SU-DHL-6 (cell line): ENCODE results near the gene CRPPA.

Experiments used
- H2AFZ ChIP-seq: fragments of 200-600 bp; sonication (generic); 2 replicates; pipeline ENCODE4 v1.6.1; 2014; ENCODE audit warnings: low read depth, mild to moderate bottlenecking, moderate library complexity, mixed read lengths, antibody characterized with exemption, low read length; ENCODE audit not compliant: severe bottlenecking
- H3F3A ChIP-seq: fragments of 200-600 bp; shearing (Covaris generic); 2 replicates; pipeline ENCODE4 v1.6.0; 2016; ENCODE audit warnings: antibody characterized with exemption, mild to moderate bottlenecking; ENCODE audit not compliant: insufficient read depth
- H3K27ac ChIP-seq: fragments of 200-600 bp; sonication (generic); 2 replicates; pipeline ENCODE4 v1.5.1; 2016; ENCODE audit warnings: low read depth, mild to moderate bottlenecking, low read length, moderate library complexity, mixed read lengths
- H3K27me3 ChIP-seq: fragments of 200-600 bp; sonication (generic), shearing (Covaris generic); 2 replicates; pipeline ENCODE4 v1.6.0; 2014; ENCODE audit warnings: mild to moderate bottlenecking, low read length
- H3K36me3 ChIP-seq: fragments of 200-600 bp; sonication (generic); 2 replicates; pipeline ENCODE4 v1.6.1; 2014; ENCODE audit warnings: mild to moderate bottlenecking, low read length, mixed read lengths
- H3K4me2 ChIP-seq: fragments of 300-600, 200-600 bp; shearing (Covaris generic), sonication (generic); 2 replicates; pipeline ENCODE4 v1.6.0; 2014; ENCODE audit warnings: low read length, low read depth, mild to moderate bottlenecking; ENCODE audit not compliant: poor library complexity, severe bottlenecking
- H3K4me3 ChIP-seq: fragments of 200-600 bp; sonication (generic); 2 replicates; pipeline ENCODE4 v1.5.1; 2014; ENCODE audit warnings: antibody characterized with exemption, low read length, mild to moderate bottlenecking, mixed read lengths; ENCODE audit not compliant: insufficient read depth, poor library complexity, severe bottlenecking
- H3K79me2 ChIP-seq: fragments of 200-600 bp; sonication (generic); 2 replicates; pipeline ENCODE4 v1.6.1; 2014; ENCODE audit warnings: mild to moderate bottlenecking, low read length, moderate library complexity; ENCODE audit not compliant: insufficient read depth
- H3K9ac ChIP-seq: fragments of 200-600 bp; sonication (generic); 2 replicates; pipeline ENCODE4 v1.7.0; 2014; ENCODE audit warnings: mild to moderate bottlenecking, low read length
- H3K9me2 ChIP-seq: fragments of 200-600 bp; sonication (generic); replicated peaks from 2 replicates; pipeline ENCODE4 v1.6.1; 2014; ENCODE audit warnings: low read length; ENCODE audit not compliant: insufficient read depth
- H3K9me3 ChIP-seq: fragments of 200-600 bp; sonication (generic); 2 replicates; pipeline ENCODE4 v1.6.1; 2014; ENCODE audit warnings: low read length, mixed read lengths; ENCODE audit not compliant: insufficient read depth
- H4K20me1 ChIP-seq: fragments of 200-600 bp; sonication (generic); 2 replicates; pipeline ENCODE4 v1.6.1; 2014; ENCODE audit warnings: low read depth, mild to moderate bottlenecking, antibody characterized with exemption, low read length, moderate library complexity, mixed read lengths
- CTCF ChIP-seq: fragments of 200-600 bp; sonication (generic); IDR thresholded peaks from one replicate; pipeline ENCODE4 v1.5.1; 2017; ENCODE audit warnings: antibody characterized with exemption, mild to moderate bottlenecking, low read length, moderate library complexity; ENCODE audit not compliant: insufficient read depth, poor library complexity, severe bottlenecking
- EZH2phosphoT487 ChIP-seq: fragments of 200-600 bp; sonication (generic), shearing (Covaris generic); conservative IDR thresholded peaks from 2 replicates; pipeline ENCODE4 v1.6.1; 2018; ENCODE audit warnings: mild to moderate bottlenecking, antibody characterized with exemption, low read length, moderate library complexity, mixed read lengths

The CRPPA gene

GRCh38 chr7:16421333-16422102 is at the start of gene CRPPA:
Gene CRPPA, minus strand, starts transcription at chr7:16421538. Its CDS starts 216 bp downstream, at chr7:16421322.
- peak within 1 kb of the TSS; percentile 29 for H2AFZ ChIP-seq
- H3K36me3 ChIP-seq: no peaks in the 10 kb centered on the region
- TF ChIP-seq CTCF (no peak), EZH2phosphoT487 (no peak)
- H3K79me2 ChIP-seq: no peaks in the 10 kb centered on the region
- H3K9me2 ChIP-seq: no peaks in the 10 kb centered on the region
- no peak within 1 kb of the TSS for H3K9ac ChIP-seq
- H3K27me3 ChIP-seq: no peaks in the 10 kb centered on the region
- no peak within 1 kb of the TSS for H3K4me3 ChIP-seq
- H3F3A ChIP-seq: no peaks in the 10 kb centered on the region
- no peaks in the 10 kb centered on the region for H3K9me3 ChIP-seq
- no peaks in the 10 kb centered on the region for H4K20me1 ChIP-seq
- no peak within 1 kb of the TSS for H3K27ac ChIP-seq
- H3K4me2 ChIP-seq: peak within 1 kb of the TSS; percentile 3

GRCh38 chr7:16465469-16466361 is 44.4 kb upstream of the CRPPA start, which contains the start of gene SOSTDC1:
Gene SOSTDC1, minus strand, starts transcription at chr7:16465738. Its CDS starts 70 bp downstream, at chr7:16465668.
- no peaks in the 10 kb centered on the region for H3K36me3 ChIP-seq
- TF ChIP-seq EZH2phosphoT487 (no peak), CTCF (no peak)
- H4K20me1 ChIP-seq: no peaks in the 10 kb centered on the region
- no peaks in the 10 kb centered on the region for H3K9me2 ChIP-seq
- no peak within 1 kb of the TSS for H3K27ac ChIP-seq
- no peaks in the 10 kb centered on the region for H3F3A ChIP-seq
- no peak within 1 kb of the TSS for H2AFZ ChIP-seq
- no peaks in the 10 kb centered on the region for H3K9me3 ChIP-seq
- H3K4me3 ChIP-seq: no peak within 1 kb of the TSS
- H3K4me2 ChIP-seq: no peak within 1 kb of the TSS
- no peaks in the 10 kb centered on the region for H3K27me3 ChIP-seq
- H3K79me2 ChIP-seq: no peaks in the 10 kb centered on the region
- no peak within 1 kb of the TSS for H3K9ac ChIP-seq

DNA sequence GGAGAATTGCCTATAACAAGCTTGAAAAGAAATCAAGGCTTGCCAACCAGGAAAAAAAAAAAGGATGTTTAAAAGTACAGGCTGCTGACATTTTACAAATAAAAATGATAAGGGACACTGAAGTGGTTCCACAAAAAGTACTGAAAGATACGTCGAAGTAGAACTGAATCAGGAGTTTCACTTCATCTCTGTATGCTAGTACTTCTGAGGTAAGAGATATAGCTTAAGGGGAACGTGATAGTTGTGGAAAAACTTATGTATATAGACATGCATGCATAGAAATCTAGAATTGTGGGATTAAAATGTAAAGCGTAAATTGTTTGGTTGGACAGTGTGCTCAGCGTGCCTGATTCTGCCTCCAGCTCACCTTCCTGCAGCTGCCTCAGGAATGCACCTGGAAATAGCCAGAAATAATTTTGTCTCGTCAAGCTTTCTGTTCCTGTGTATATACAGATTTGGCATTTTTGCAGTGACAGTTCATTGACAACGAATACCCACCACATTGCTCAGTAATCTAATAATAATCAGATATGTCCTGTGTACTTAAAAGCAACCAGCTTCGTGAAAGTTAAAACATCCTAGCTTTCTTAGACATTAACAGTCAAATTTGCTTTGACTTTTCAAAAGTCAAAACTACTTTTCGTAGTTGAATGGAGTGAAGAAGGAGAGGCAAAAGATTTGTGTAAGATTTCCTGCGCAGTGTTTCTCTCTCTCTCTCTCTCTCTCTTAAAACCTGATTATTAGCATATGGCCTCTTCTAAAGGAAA is 42.8 kb upstream of the CRPPA start:
- Histone ChIP-seq H3K79me2 (no peaks in the 10 kb centered on the region), H4K20me1 (no peaks in the 10 kb centered on the region), H3K9me2 (no peaks in the 10 kb centered on the region), H3K9ac (no peak overlapping the region), H3K27ac (no peak overlapping the region), H2AFZ (no peak overlapping the region), H3K4me2 (no peak overlapping the region), H3K4me3 (no peak overlapping the region), H3F3A (no peaks in the 10 kb centered on the region), H3K36me3 (no peaks in the 10 kb centered on the region), H3K27me3 (no peaks in the 10 kb centered on the region), H3K9me3 (no peaks in the 10 kb centered on the region)
- TF ChIP-seq CTCF (no peak), EZH2phosphoT487 (no peak)
